ENCODE results near the gene PRUNE2. TPM values are rescaled to one million over a fixed set of nuclear protein-coding genes. Genes with fewer than 3 reads are reported as not detected.

Gene PRUNE2
- total RNA-seq, 4 donors from 2014 or later, result 67.6 to 105 (median 95.6) TPM

GRCh38 chr9:76573905-76574760, 331.8 kb downstream of the PRUNE2 start:
- TF ChIP-seq POLR2A (IDR thresholded peaks at IDR 0.05), result no peak
- TF ChIP-seq, protein P1, sequence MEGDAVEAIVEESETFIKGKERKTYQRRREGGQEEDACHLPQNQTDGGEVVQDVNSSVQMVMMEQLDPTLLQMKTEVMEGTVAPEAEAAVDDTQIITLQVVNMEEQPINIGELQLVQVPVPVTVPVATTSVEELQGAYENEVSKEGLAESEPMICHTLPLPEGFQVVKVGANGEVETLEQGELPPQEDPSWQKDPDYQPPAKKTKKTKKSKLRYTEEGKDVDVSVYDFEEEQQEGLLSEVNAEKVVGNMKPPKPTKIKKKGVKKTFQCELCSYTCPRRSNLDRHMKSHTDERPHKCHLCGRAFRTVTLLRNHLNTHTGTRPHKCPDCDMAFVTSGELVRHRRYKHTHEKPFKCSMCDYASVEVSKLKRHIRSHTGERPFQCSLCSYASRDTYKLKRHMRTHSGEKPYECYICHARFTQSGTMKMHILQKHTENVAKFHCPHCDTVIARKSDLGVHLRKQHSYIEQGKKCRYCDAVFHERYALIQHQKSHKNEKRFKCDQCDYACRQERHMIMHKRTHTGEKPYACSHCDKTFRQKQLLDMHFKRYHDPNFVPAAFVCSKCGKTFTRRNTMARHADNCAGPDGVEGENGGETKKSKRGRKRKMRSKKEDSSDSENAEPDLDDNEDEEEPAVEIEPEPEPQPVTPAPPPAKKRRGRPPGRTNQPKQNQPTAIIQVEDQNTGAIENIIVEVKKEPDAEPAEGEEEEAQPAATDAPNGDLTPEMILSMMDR (IDR thresholded peaks at IDR 0.05), result no peak
- no peak for TF ChIP-seq POLR2AphosphoS5 (IDR thresholded peaks at IDR 0.05)
- TF ChIP-seq EP300 (IDR thresholded peaks at IDR 0.05; ENCODE audit: low read depth), result no peak
- intact Hi-C loops (cut with DNase I; ENCODE audit: low total_unique reads), result no loop called here
- DNase-seq, result no peak
- Histone ChIP-seq H3K27ac (no peak overlapping the region), H3K4me1 (peaks cover 0 to 5% (median 0%) of the 10 kb centered on the region in 4 donors), H3K36me3 (no peaks in the 10 kb centered on the region), H3K9me3 (no peaks in the 10 kb centered on the region), H3K4me3 (no peak overlapping the region), H3K27me3 (peaks cover 5% of the 10 kb centered on the region)
- in situ Hi-C loops (cut with MboI; ENCODE audit: low pct_ligation_motif_present in 1 of 4, low pct_unique_long_range_greater_than_20kb in 1 of 4, low sequenced_read_pairs in 3 of 4), result no loop called here
- WGBS, 2 donors (ENCODE audit: low coverage in 1 of 2), result 78 to 87% methylated on average over 7 to 9 of the region's 9 CpGs

GRCh38 chr9:76573408-76573807, 332.5 kb downstream of the PRUNE2 start:
- H3K27ac ChIP-seq, result no peak overlapping the region
- in situ Hi-C loops (cut with MboI; ENCODE audit: low pct_ligation_motif_present in 1 of 4, low pct_unique_long_range_greater_than_20kb in 1 of 4, low sequenced_read_pairs in 3 of 4), result no loop called here
- DNase-seq, result no peak
- H3K9me3 ChIP-seq, result no peaks in the 10 kb centered on the region
- no peaks in the 10 kb centered on the region for H3K36me3 ChIP-seq
- intact Hi-C loops (cut with DNase I; ENCODE audit: low total_unique reads), result no loop called here
- TF ChIP-seq EP300 (IDR thresholded peaks at IDR 0.05; ENCODE audit: low read depth) (no peak), POLR2AphosphoS5 (IDR thresholded peaks at IDR 0.05) (no peak), POLR2A (IDR thresholded peaks at IDR 0.05) (no peak)
- TF ChIP-seq, protein P1 (IDR thresholded peaks at IDR 0.05), result no peak
- H3K4me1 ChIP-seq, result peaks cover 0 to 5% (median 0%) of the 10 kb centered on the region in 4 donors
- H3K27me3 ChIP-seq, result peaks cover 5% of the 10 kb centered on the region
- H3K4me3 ChIP-seq, result no peak overlapping the region

- H3K4me3 ChIP-seq, result peak overlapping the region in 3 of 4 donors; percentile 34 to 63 (median 36)
- intact Hi-C loops (cut with DNase I; ENCODE audit: low total_unique reads), result no loop called here
Observed at GRCh38 chr9:76572151-76572550, 333.8 kb downstream of the PRUNE2 start.

GRCh38 chr9:76571743-76572146, 334.2 kb downstream of the PRUNE2 start:
- WGBS, 2 donors (ENCODE audit: low coverage in 1 of 2), result 11 to 23% methylated on average over 8 to 37 of the region's 37 CpGs
- no peaks in the 10 kb centered on the region for H3K36me3 ChIP-seq
- H3K27me3 ChIP-seq, result peaks cover 5% of the 10 kb centered on the region
- in situ Hi-C loops (cut with MboI; ENCODE audit: low pct_ligation_motif_present in 1 of 4, low pct_unique_long_range_greater_than_20kb in 1 of 4, low sequenced_read_pairs in 3 of 4) (no loop called here), intact Hi-C loops (cut with DNase I; ENCODE audit: low total_unique reads) (no loop called here)
- TF ChIP-seq EP300 (IDR thresholded peaks at IDR 0.05; ENCODE audit: low read depth), result no peak
- TF ChIP-seq POLR2AphosphoS5 (IDR thresholded peaks at IDR 0.05), result no peak
- TF ChIP-seq, protein P1 (IDR thresholded peaks at IDR 0.05), result no peak
- no peak for TF ChIP-seq POLR2A (IDR thresholded peaks at IDR 0.05)
- no peaks in the 10 kb centered on the region for H3K9me3 ChIP-seq
- DNase-seq, result peak; percentile 27
- no peaks in the 10 kb centered on the region for H3K4me1 ChIP-seq
- peak overlapping the region; percentile 26 to 75 (median 53) for H3K27ac ChIP-seq
- H3K4me3 ChIP-seq, result peak overlapping the region; percentile 31 to 63 (median 35)

More at GRCh38 chr9:76572151-76572550, 333.8 kb downstream of the PRUNE2 start:
- Histone ChIP-seq H3K4me1 (no peaks in the 10 kb centered on the region), H3K27ac (peak overlapping the region in 2 of 4 donors; percentile 73 to 75), H3K9me3 (no peaks in the 10 kb centered on the region), H3K36me3 (no peaks in the 10 kb centered on the region), H3K27me3 (peaks cover 5% of the 10 kb centered on the region)
- in situ Hi-C loops (cut with MboI; ENCODE audit: low pct_ligation_motif_present in 1 of 4, low pct_unique_long_range_greater_than_20kb in 1 of 4, low sequenced_read_pairs in 3 of 4), result no loop called here
- TF ChIP-seq EP300 (IDR thresholded peaks at IDR 0.05; ENCODE audit: low read depth), result no peak
- TF ChIP-seq POLR2AphosphoS5 (IDR thresholded peaks at IDR 0.05), result no peak
- no peak for TF ChIP-seq POLR2A (IDR thresholded peaks at IDR 0.05)
- TF ChIP-seq, protein P1 (IDR thresholded peaks at IDR 0.05), result no peak
- 43 to 60% methylated on average over 3 of the region's 3 CpGs for WGBS, 2 donors (ENCODE audit: low coverage in 1 of 2)
- DNase-seq, result no peak

Data from transverse colon (tissue), 4 donors.